Astrocyte of the spinal cord (primary cell): ENCODE data around the gene SLC9A1.

Experiments
- DNase-seq: peaks from one replicate; pipeline ENCODE4 v3.0.0; 2011; ENCODE audit warnings: low read depth, low spot score
- H3K4me3 ChIP-seq: 2 replicates; pipeline ENCODE4 v1.5.1; 2011; ENCODE audit warnings: low read depth, mild to moderate bottlenecking, low read length, moderate library complexity
- CTCF ChIP-seq: IDR thresholded peaks from 2 replicates; pipeline ENCODE4 v1.5.1; 2012; ENCODE audit warnings: low read depth, mild to moderate bottlenecking, low read length, inconsistent platforms
- in situ Hi-C: cut with HindIII; loops from 2 replicates; pipeline ENCODE4 v1.10.0; 2017; ENCODE audit warnings: low sequenced_read_pairs

SLC9A1 gene

DNA sequence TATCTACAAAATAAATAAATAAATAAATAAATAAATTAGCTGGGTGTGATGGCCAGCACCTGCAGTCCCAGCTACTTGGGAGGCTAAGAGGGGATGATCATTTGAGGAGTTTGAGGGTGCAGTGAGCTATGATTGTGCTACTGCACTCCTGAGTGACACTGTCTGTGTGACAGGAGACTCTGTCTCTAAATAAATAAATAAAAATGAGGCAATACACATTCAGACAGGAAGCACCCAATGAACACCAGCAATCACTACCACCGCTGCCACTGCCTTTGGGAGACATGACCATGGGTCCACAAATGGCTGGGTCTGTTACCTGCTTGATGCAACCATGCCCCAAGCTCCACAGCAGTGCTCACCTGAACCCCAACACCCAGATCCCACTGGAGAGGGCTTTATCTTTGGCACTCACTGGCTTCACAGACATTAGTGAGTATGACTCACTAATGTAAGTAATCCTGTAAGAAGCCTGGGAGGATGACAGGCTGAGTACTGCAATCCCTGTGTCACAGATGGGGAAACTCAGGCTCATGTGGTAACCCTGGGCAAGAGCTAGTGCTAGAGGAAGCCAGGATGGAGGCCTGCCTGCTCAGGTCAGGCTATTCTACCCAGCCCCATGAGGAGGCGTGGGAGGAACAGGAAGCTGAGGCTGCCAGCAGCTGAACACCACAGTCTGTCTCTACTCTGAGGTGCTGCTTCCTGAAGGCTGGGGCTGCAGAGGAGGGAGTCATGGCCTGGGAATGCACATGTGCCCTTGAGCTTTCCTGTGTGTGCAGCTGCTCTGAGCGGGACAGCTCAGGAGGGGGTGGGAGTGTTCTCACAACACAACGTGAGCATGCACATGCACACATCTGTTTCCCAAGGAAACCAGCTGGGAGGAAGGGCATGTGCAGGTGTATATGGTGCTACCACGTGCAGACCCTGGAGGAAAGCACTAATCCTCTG, 43.0 kb downstream of the SLC9A1 start:
- in situ Hi-C loops, result no loop called here
- DNase-seq, result peak; percentile 98

GRCh38 chr1:27109103-27109822, 45.7 kb downstream of the SLC9A1 start:
- TF ChIP-seq CTCF, result peak; percentile 23
- no peak for DNase-seq
- no peak overlapping the region for H3K4me3 ChIP-seq
- in situ Hi-C loops, result no loop called here

More for the DNA sequence above, 43.0 kb downstream of the SLC9A1 start:
- H3K4me3 ChIP-seq, result no peak overlapping the region
- peak; percentile 50 for TF ChIP-seq CTCF

GRCh38 chr1:27108588-27108987, 46.3 kb downstream of the SLC9A1 start:
- H3K4me3 ChIP-seq, result no peak overlapping the region
- in situ Hi-C loops, result no loop called here
- DNase-seq, result no peak
- TF ChIP-seq CTCF, result no peak

- in situ Hi-C loops, result no loop called here
- no peak for TF ChIP-seq CTCF
- H3K4me3 ChIP-seq, result no peak overlapping the region
- no peak for DNase-seq
These were observed 48.2 kb downstream of the SLC9A1 start for GRCh38 chr1:27106561-27107323.

DNA sequence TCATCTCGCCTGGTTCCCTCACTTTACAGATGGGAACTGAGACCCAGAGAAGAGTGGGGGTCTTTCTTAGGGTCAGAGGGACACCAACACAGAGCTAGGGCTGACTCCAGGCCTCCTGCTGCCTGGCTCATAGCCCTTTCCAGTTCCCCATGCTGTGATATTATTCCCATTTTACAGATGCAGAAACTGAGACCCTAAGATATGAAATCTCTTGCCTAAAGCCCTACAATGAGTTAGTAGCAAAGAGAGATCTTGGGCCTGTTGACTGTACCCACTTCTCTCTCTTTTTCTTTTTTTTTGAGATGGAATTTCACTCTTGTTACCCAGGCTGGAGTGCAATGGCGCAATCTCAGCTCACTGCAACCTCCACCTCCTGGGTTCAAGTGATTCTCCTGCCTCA, 49.9 kb downstream of the SLC9A1 start:
- DNase-seq, result no peak
- in situ Hi-C loops, result no loop called here
- no peak overlapping the region for H3K4me3 ChIP-seq
- no peak for TF ChIP-seq CTCF

GRCh38 chr1:27103498-27103897, 51.4 kb downstream of the SLC9A1 start:
- H3K4me3 ChIP-seq, result no peak overlapping the region
- in situ Hi-C loops, result no loop called here
- TF ChIP-seq CTCF, result no peak
- DNase-seq, result no peak
